Glutamatergic neuron (in vitro differentiated cells): ENCODE measurements around the gene SHFL. TPM values are rescaled to one million over a fixed set of nuclear protein-coding genes. Genes with fewer than 3 reads are reported as not detected.

Source experiments
- DNase-seq: peaks from one replicate; pipeline ENCODE4 v3.0.0; 2022
- H3K27ac Mint-ChIP-seq: one replicate; pipeline ENCODE4 v1.8.0; 2020; ENCODE audit warnings: mild to moderate bottlenecking, mixed read lengths, inconsistent platforms; ENCODE audit not compliant: unreplicated experiment
- H3K27me3 Mint-ChIP-seq: one replicate; pipeline ENCODE4 v1.8.0; 2020; ENCODE audit warnings: mild to moderate bottlenecking, moderate library complexity, mixed read lengths, inconsistent platforms; ENCODE audit not compliant: unreplicated experiment
- H3K36me3 Mint-ChIP-seq: one replicate; pipeline ENCODE4 v1.8.0; 2020; ENCODE audit warnings: mild to moderate bottlenecking, mixed read lengths, inconsistent platforms; ENCODE audit not compliant: unreplicated experiment
- H3K4me1 Mint-ChIP-seq: one replicate; pipeline ENCODE4 v1.8.0; 2020; ENCODE audit warnings: mild to moderate bottlenecking, low read depth, mixed read lengths, inconsistent platforms; ENCODE audit not compliant: unreplicated experiment
- H3K4me3 Mint-ChIP-seq: one replicate; pipeline ENCODE4 v1.8.0; 2020; ENCODE audit warnings: mild to moderate bottlenecking, mixed read lengths, inconsistent platforms; ENCODE audit not compliant: unreplicated experiment
- H3K9me3 Mint-ChIP-seq: one replicate; pipeline ENCODE4 v1.8.0; 2020; ENCODE audit warnings: mild to moderate bottlenecking, moderate library complexity, mixed read lengths, inconsistent platforms; ENCODE audit not compliant: unreplicated experiment
- CTCF ChIP-seq: fragments of 200-600 bp; sonication (generic); IDR thresholded peaks from one replicate; pipeline ENCODE4 v1.5.0; 2021; ENCODE audit not compliant: partially characterized antibody, unreplicated experiment
- total RNA-seq: library from RNA; stranded (reverse); fragmentation: NEBNext Ultra II Directional; extraction: Animal tissue kit (Norgen Biotek cat#: 25700); gene quantifications from one replicate; pipeline ENCODE4 v1.2.1, GENCODE V29; 2021; ENCODE audit not compliant: unreplicated experiment

The SHFL gene
- total RNA-seq, 1 donor from 2014 or later, result 0.20 TPM

- Mint-ChIP-seq H3K27me3 (no peaks in the 10 kb centered on the region), H3K4me3 (no peak overlapping the region), H3K27ac (no peak overlapping the region), H3K36me3 (no peaks in the 10 kb centered on the region), H3K9me3 (peaks cover 4% of the 10 kb centered on the region), H3K4me1 (peaks cover 3% of the 10 kb centered on the region)
- no peak for TF ChIP-seq CTCF
- no peak for DNase-seq
Measured at GRCh38 chr19:10114651-10115391, 28.7 kb downstream of the SHFL start.

GRCh38 chr19:10115392-10116084, 29.4 kb downstream of the SHFL start:
- Mint-ChIP-seq H3K4me1 (peaks cover 3% of the 10 kb centered on the region), H3K27me3 (no peaks in the 10 kb centered on the region), H3K4me3 (no peak overlapping the region), H3K9me3 (peaks cover 4% of the 10 kb centered on the region), H3K36me3 (no peaks in the 10 kb centered on the region), H3K27ac (no peak overlapping the region)
- no peak for TF ChIP-seq CTCF
- DNase-seq, result no peak

GRCh38 chr19:10116085-10116865, 30.2 kb downstream of the SHFL start:
- DNase-seq, result no peak
- peaks cover 6% of the 10 kb centered on the region for H3K9me3 Mint-ChIP-seq
- H3K4me3 Mint-ChIP-seq, result no peak overlapping the region
- H3K4me1 Mint-ChIP-seq, result peaks cover 3% of the 10 kb centered on the region
- H3K36me3 Mint-ChIP-seq, result no peaks in the 10 kb centered on the region
- no peaks in the 10 kb centered on the region for H3K27me3 Mint-ChIP-seq
- TF ChIP-seq CTCF, result no peak
- no peak overlapping the region for H3K27ac Mint-ChIP-seq

- H3K27me3 Mint-ChIP-seq, result no peaks in the 10 kb centered on the region
- peaks cover 3% of the 10 kb centered on the region for H3K4me1 Mint-ChIP-seq
- H3K4me3 Mint-ChIP-seq, result no peak overlapping the region
- no peak for TF ChIP-seq CTCF
- peaks cover 2% of the 10 kb centered on the region for H3K9me3 Mint-ChIP-seq
- no peaks in the 10 kb centered on the region for H3K36me3 Mint-ChIP-seq
- DNase-seq, result no peak
- H3K27ac Mint-ChIP-seq, result no peak overlapping the region
Measured at GRCh38 chr19:10116866-10117616, 30.9 kb downstream of the SHFL start.
